Measurements from ENCODE around the gene SHOX.
"Not testable (repeated sequence)": the region's sequence is repeated elsewhere in the genome, so short reads cannot be mapped to it uniquely, and the experiment has no call there.

Gene SHOX

GRCh38 chrX:584572-584971 lies 46.0 kb upstream of the SHOX start:
- Histone ChIP-seq H3K79me2 (ENCODE audit: control insufficient read depth, low read length) (no peaks in the 10 kb centered on the region), H3K9me3 (ENCODE audit: control insufficient read depth, insufficient read depth, low read length) (no peaks in the 10 kb centered on the region), H3K4me3 (ENCODE audit: low read length) (no peak overlapping the region), H4K20me1 (ENCODE audit: control insufficient read depth, insufficient read depth, low read depth, low read length) (no peaks in the 10 kb centered on the region), H3K9me2 (replicated peaks; ENCODE audit: control insufficient read depth, low read length) (no peaks in the 10 kb centered on the region), H3K27me3 (ENCODE audit: control insufficient read depth, low read length) (no peaks in the 10 kb centered on the region), H3K4me2 (ENCODE audit: low read length) (no peak overlapping the region), H3K4me1 (ENCODE audit: control insufficient read depth, low read length) (no peaks in the 10 kb centered on the region), H3K36me3 (ENCODE audit: control insufficient read depth, low read length) (no peaks in the 10 kb centered on the region), H3F3A (ENCODE audit: control insufficient read depth, insufficient read depth) (no peaks in the 10 kb centered on the region), H3K27ac (ENCODE audit: low read depth, low read length) (no peak overlapping the region)
- TF ChIP-seq CTCF (IDR thresholded peaks at IDR 0.05; ENCODE audit: low read depth, low read length, poor library complexity, severe bottlenecking), result no peak
- no peak for TF ChIP-seq EZH2phosphoT487 (IDR thresholded peaks at IDR 0.05; ENCODE audit: borderline replicate concordance, low read length)

GRCh38 chrX:585115-585808 lies 45.3 kb upstream of the SHOX start:
- H3F3A ChIP-seq (ENCODE audit: control insufficient read depth, insufficient read depth), result no peaks in the 10 kb centered on the region
- no peak overlapping the region for H3K4me2 ChIP-seq (ENCODE audit: low read length)
- no peaks in the 10 kb centered on the region for H3K4me1 ChIP-seq (ENCODE audit: control insufficient read depth, low read length)
- TF ChIP-seq EZH2phosphoT487 (IDR thresholded peaks at IDR 0.05; ENCODE audit: borderline replicate concordance, low read length), result no peak
- no peak for TF ChIP-seq CTCF (IDR thresholded peaks at IDR 0.05; ENCODE audit: low read depth, low read length, poor library complexity, severe bottlenecking)
- no peaks in the 10 kb centered on the region for H3K9me2 ChIP-seq (replicated peaks; ENCODE audit: control insufficient read depth, low read length)
- H3K79me2 ChIP-seq (ENCODE audit: control insufficient read depth, low read length), result no peaks in the 10 kb centered on the region
- no peaks in the 10 kb centered on the region for H3K27me3 ChIP-seq (ENCODE audit: control insufficient read depth, low read length)
- H3K9me3 ChIP-seq (ENCODE audit: control insufficient read depth, insufficient read depth, low read length), result no peaks in the 10 kb centered on the region
- no peak overlapping the region for H3K27ac ChIP-seq (ENCODE audit: low read depth, low read length)
- H3K4me3 ChIP-seq (ENCODE audit: low read length), result no peak overlapping the region
- H4K20me1 ChIP-seq (ENCODE audit: control insufficient read depth, insufficient read depth, low read depth, low read length), result no peaks in the 10 kb centered on the region
- H3K36me3 ChIP-seq (ENCODE audit: control insufficient read depth, low read length), result no peaks in the 10 kb centered on the region

- Histone ChIP-seq H3K4me2 (ENCODE audit: low read length) (no peak overlapping the region), H3K4me1 (ENCODE audit: control insufficient read depth, low read length) (no peaks in the 10 kb centered on the region), H3K9me2 (replicated peaks; ENCODE audit: control insufficient read depth, low read length) (no peaks in the 10 kb centered on the region), H3K36me3 (ENCODE audit: control insufficient read depth, low read length) (no peaks in the 10 kb centered on the region), H3K27ac (ENCODE audit: low read depth, low read length) (no peak overlapping the region), H4K20me1 (ENCODE audit: control insufficient read depth, insufficient read depth, low read depth, low read length) (no peaks in the 10 kb centered on the region), H3K4me3 (ENCODE audit: low read length) (no peak overlapping the region), H3F3A (ENCODE audit: control insufficient read depth, insufficient read depth) (no peaks in the 10 kb centered on the region), H3K27me3 (ENCODE audit: control insufficient read depth, low read length) (no peaks in the 10 kb centered on the region), H3K79me2 (ENCODE audit: control insufficient read depth, low read length) (no peaks in the 10 kb centered on the region), H3K9me3 (ENCODE audit: control insufficient read depth, insufficient read depth, low read length) (no peaks in the 10 kb centered on the region)
- TF ChIP-seq EZH2phosphoT487 (IDR thresholded peaks at IDR 0.05; ENCODE audit: borderline replicate concordance, low read length) (no peak), CTCF (IDR thresholded peaks at IDR 0.05; ENCODE audit: low read depth, low read length, poor library complexity, severe bottlenecking) (no peak)
Observed at GRCh38 chrX:586351-586750, 44.2 kb upstream of the SHOX start.

GRCh38 chrX:589261-589660 lies 41.3 kb upstream of the SHOX start:
- not testable (repeated sequence) for H3K27me3 ChIP-seq (ENCODE audit: control insufficient read depth, low read length); H3K9me3 ChIP-seq (ENCODE audit: control insufficient read depth, insufficient read depth, low read length); H3K4me1 ChIP-seq (ENCODE audit: control insufficient read depth, low read length); H3K27ac ChIP-seq (ENCODE audit: low read depth, low read length); H3K4me3 ChIP-seq (ENCODE audit: low read length); H3K4me2 ChIP-seq (ENCODE audit: low read length); H3F3A ChIP-seq (ENCODE audit: control insufficient read depth, insufficient read depth); H3K79me2 ChIP-seq (ENCODE audit: control insufficient read depth, low read length); H3K36me3 ChIP-seq (ENCODE audit: control insufficient read depth, low read length); H3K9me2 ChIP-seq (replicated peaks; ENCODE audit: control insufficient read depth, low read length); H4K20me1 ChIP-seq (ENCODE audit: control insufficient read depth, insufficient read depth, low read depth, low read length)

Measured in DOHH2 (cell line).